Umbilical cord (tissue), 2 donors: ENCODE results near the gene FAM110C. TPM values are rescaled to one million over a fixed set of nuclear protein-coding genes. Genes with fewer than 3 reads are reported as not detected.
"Not testable (repeated sequence)": the region's sequence is repeated elsewhere in the genome, so short reads cannot be mapped to it uniquely, and the experiment has no call there.

Experiments
- DNase-seq: peaks from one replicate; pipeline ENCODE4 v3.0.0-alpha.2; 2015; ENCODE audit warnings: low spot score
- total RNA-seq: library from RNA; depleted of rRNA; stranded (reverse); fragments of >200 nt; gene quantifications from one replicate; pipeline ENCODE4 v1.2.3, GENCODE V29; 2014; ENCODE audit warnings: low replicate concordance; ENCODE audit not compliant: insufficient read depth

The FAM110C gene
- total RNA-seq, 1 donor from 2014 or later: 7.7 TPM

DNA sequence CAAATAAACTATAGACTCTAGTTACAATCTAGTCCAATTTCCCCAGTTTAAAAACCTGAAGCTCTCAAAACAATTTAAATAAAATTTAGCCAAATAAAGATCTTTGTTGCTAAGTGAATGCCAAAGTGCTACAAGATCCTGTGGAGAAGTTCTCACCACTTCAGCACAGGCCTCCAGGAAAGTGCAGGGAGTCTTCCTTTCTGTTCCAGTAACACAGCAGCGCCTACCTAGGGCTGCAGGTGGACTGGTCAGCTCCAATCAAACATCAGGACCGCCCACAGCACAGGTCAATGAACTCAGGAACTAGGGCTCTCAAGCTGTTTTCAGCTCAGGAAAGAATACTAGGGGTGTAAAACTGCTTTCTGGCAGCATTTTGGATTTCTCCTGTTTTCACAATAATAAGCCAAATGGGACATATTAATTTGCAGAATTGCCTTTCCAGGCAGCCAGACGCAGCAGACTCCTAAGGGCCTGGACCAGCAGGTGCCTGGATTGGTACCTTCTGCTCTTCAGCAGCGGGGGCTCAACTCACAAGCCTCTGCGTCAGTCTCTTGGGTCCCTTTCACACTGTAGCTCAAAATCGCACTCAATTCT is 1.5 kb downstream of the FAM110C start:
- DNase-seq: no peak

- DNase-seq: no peak
Measured at GRCh38 chr2:42788-43187, 3.5 kb downstream of the FAM110C start.

DNA sequence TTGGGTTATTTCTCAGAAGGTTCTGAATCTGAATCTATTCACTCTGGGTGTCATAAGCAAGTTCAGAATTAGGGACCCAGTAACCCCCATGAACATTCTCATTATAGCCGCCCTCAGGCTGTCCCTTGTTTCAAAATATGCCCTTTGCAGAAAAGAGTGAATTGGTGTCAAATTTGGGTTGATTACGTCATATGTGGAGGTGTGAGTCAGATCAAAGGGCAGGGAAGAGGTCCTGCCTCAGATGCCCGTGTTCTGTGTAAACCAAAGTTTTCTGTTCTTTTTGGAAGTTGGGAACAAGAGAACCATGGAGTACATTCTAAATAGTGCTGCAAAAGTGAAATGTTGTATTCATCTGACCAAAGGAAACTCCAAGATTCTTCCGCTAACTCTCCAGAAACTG is 5.8 kb downstream of the FAM110C start:
- DNase-seq: no peak

DNA sequence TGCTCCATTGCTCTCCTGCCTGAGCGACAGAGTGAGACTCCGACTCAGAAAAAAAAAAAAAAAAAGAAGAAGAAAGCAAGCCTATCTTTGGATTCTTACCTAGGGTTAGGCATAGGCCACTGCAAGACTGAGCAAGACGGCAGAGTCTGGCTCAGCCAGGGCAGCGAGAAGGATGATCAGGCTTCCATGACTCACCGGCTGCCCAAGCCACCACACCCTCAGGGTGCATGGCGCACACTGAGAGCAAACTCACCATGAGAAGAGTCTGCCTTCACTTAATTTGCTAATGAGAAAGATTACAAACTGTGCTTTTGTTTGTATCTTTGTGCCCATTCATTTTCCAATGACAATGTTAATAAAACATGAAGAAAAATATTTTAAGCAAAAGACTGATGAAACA is 8.2 kb downstream of the FAM110C start:
- DNase-seq: no peak

- DNase-seq: no peak
Measured at GRCh38 chr2:36318-36717, 10.0 kb downstream of the FAM110C start.

DNA sequence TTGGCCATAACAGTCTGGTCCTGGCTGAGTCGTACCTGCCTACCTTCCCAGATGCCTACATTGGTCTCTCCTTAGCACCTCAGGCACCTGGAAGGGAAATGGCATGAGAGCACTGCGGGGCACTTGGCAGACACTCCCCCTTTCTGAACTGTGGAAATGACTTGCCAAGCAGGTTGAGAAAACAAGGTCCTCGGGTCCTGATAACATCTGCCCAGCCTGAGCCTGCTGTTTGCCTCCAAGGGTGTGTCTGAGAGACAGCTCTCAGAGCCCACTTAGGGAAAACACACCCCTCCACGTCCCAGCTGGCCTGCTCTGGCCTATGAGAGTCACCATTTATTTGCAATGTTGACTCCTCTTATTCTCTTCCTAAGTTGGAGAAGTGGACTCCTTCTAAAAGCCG is 10.5 kb downstream of the FAM110C start:
- DNase-seq: no peak

GRCh38 chr2:33620-34019 is 12.7 kb downstream of the FAM110C start:
- DNase-seq: no peak

DNA sequence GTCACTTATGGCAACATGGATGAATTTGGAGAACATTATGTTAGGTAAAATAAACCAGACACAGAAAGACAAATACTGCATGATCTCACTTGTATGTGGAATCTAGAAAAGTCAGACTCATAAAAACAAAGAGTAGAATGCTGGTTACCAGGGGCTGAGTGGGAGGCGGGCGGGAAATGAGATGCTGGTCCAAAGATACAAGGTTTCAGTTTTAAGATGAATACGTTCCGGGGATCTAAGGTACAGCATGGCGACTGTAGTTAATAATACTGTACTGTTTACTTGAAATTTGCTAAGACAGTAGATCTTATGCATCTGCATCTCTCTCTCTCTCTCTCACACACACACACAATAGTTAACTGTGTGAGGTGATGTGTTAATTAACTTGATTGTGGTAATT is 14.2 kb downstream of the FAM110C start:
- no peak for DNase-seq

DNA sequence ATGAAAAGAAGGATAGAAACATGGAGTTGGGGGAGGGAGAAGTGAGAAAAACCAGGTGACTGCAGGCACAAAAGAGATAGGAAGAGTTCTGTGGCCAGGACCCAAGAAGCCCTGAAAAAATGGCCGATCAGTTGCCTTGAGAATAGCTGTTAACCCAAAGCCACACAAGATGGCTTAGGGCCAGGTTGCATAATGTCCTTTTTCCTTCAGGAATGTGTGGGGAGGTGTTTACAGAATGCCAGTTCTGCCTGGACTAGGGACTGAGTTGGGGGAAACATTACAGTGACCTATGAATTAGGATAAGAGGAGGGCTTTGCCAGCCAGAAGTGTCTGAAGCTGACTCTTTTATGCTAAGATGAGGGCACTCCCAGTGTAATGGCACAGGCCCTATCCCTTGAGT is 17.1 kb downstream of the FAM110C start:
- no peak for DNase-seq

- no peak for DNase-seq
Measured at GRCh38 chr2:28406-28975, 17.8 kb downstream of the FAM110C start.

- DNase-seq: no peak
Measured at GRCh38 chr2:26891-27290, 19.4 kb downstream of the FAM110C start.

- DNase-seq: no peak
Measured at GRCh38 chr2:25543-25942, 20.8 kb downstream of the FAM110C start.

DNA sequence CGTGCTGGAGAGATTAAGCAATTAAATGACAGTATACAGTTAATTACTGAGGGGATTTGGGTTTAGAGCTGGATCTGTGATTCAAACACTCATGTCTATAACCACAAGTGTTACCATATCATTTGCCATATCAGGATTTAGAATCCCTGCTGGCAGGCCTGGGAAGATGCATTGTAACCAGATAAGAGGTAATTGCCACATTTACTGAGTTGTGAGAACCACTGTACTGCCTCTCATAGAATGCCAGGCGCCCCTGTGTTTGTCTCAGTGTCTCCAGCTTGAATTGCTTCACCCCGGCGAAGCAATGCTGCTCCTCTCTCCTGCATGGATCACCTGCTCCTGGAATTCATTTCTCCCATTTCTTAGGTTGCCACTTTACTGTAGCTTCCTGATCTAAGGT is 21.7 kb downstream of the FAM110C start:
- not testable (repeated sequence) for DNase-seq

GRCh38 chr2:24107-24506 is 22.2 kb downstream of the FAM110C start:
- no peak for DNase-seq

DNA sequence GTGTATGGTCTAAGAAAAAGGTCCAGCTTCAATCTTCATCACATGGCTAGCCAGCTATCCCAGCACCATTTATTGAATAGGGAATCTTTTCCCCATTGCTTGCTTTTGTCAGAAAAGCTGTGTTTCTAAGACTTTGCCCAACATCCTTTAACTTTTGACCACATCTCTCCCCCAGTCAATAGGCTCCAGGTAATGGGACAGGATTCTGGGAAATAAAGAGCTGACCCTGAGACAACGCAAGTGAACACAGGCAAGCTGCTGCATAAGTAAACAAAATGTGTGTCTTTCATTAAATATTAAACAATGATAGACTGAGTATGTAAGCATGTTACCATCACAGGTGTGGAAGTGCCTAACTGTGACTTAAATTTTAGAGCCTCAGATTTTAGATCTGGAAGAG is 23.0 kb downstream of the FAM110C start:
- DNase-seq: no peak

DNA sequence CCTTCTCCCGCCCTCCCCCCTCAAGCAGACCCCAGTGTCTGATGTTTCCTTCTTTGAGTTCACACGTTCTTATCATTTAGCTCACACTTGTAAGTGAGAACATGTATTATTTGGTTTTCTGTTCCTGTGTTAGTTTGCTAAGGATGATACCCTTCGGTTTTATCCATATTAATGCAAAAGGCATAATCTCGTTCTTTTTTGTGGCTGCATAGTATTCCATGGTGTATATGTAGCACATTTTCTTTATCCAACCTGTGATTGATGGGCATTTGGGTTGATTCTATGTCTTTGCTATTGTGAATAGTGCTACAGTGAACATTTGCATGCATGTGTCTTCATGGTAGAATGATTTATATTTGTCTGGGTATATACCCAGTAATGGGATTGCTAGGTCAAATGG is 24.1 kb downstream of the FAM110C start:
- not testable (repeated sequence) for DNase-seq

DNA sequence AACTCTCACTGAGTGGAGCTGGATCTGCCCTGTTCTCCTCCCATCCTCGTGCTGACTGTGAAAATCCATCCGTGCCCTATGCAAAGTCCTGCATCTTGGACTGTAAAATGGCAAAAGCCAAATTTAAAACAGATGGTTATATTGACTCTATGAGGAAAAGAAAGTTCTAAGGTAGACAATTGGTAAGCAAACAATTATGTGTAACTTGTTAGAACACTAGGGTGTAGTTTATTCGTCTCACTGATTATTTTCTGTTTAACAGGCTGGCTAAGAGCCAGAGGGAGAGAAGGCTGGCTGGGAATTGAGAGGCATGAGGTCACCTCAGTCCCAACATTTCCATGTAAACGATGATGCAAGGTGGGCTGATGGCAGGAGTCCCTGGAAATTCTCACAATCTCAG is 26.0 kb downstream of the FAM110C start:
- not testable (repeated sequence) for DNase-seq

DNA sequence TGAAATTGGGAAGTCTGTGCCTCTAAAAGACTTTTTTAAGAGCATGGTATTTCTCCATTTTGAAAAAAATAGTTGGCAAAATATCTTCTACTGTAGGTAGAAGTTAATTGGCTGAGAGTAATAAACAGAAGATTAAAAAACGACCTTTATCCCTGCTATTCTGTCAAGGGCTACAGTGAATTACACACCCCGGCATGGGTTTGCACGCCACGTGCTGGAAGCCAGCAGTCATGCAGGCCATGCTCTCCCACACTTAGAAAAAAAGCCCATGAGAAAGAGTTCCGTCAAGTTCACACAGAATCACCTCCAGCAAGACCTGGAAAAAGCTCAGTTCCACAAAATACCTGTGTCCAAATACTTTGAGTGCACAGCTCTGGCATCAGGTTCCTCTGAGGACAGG is 26.8 kb downstream of the FAM110C start:
- DNase-seq: no peak

DNA sequence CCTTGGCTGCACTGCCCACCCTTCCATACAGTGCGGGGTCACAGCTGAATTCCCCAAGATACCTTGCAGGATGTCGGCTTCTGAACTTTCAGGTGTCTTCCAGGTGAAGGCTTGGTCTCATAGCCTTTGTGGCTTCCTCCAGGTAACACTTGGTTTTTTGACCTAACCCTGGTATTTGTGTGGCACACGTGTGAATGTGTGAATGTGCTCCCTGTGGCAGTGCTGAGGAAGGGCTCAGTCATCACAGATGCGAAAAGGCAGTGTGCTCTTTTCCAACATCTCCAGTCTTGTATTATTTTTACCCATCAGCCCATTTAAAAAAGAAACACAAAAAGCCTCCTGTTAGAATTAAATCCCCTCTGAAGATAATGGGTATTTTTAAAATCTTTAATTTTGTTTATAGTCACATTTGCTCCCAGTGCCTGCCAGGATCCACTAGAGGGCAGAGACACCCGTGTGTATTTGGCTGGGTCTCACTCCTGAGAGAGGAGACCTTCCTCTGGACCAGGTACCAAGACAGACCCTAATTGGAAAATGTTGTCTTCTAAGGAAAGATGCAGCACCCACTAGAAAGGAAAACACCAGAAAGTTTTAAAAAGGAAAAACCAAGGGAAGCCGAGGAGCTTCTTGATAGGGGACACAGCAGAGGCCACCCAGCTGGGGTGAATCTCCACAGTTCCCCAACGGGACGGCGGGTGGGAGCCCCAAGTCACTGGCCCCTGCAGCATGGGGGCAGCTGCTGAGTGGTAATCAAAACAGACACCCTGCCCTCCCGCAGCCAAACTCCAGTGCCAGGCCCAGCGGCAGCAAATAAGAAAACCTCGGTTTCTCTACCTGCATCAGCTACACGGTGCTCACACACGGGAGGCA is 27.7 kb downstream of the FAM110C start:
- DNase-seq: no peak

DNA sequence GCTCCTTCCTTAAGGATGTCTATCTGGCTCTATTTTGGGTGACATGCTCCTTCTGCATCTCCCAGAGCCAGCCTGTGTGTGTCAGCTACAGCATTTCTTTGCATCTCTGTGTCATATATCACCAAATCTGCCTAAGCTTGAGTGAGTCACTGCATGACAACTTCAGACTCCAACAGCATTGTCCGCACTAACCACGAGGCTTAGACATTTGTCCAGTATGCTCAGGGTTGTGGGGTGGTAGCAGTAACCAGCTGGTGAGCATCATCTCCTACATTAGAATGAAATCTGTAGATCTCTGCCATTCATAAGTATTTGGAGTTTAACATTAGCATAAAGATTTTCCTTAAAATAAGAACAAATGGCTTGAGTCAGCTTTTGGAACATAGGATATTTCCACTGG is 30.4 kb downstream of the FAM110C start:
- DNase-seq: not testable (repeated sequence)

GRCh38 chr2:11248-11941 is 34.9 kb downstream of the FAM110C start:
- no peak for DNase-seq

- no peak for DNase-seq
Measured at GRCh38 chr2:10222-10875, 36.0 kb downstream of the FAM110C start.
